Measurements from ENCODE around the gene NBEAL2. TPM values are rescaled to one million over a fixed set of nuclear protein-coding genes. Genes with fewer than 3 reads are reported as not detected.
"Not testable (repeated sequence)": the region's sequence is repeated elsewhere in the genome, so short reads cannot be mapped to it uniquely, and the experiment has no call there.

NBEAL2 gene
- total and polyA plus RNA-seq, 4 donors: 10.2 to 22.1 (median 16.4) TPM

GRCh38 chr3:46960081-46960701 lies 19.3 kb upstream of the NBEAL2 start:
- Histone ChIP-seq H3K36me3 (ENCODE audit: control insufficient read depth, insufficient read depth, low read length) (peaks cover 3% of the 10 kb centered on the region), H3K4me3 (ENCODE audit: low read depth, low read length) (no peak overlapping the region), H3K27ac (ENCODE audit: low read depth, low read length) (peak overlapping the region; percentile 52), H3K9me3 (ENCODE audit: control insufficient read depth, insufficient read depth, low read length) (no peaks in the 10 kb centered on the region), H3K4me1 (ENCODE audit: control insufficient read depth, insufficient read depth, low read length) (peaks cover 34% of the 10 kb centered on the region), H3K27me3 (ENCODE audit: control insufficient read depth, insufficient read depth, low read length) (no peaks in the 10 kb centered on the region)
- peak in 4 of 6 donors; percentile 35 to 80 (median 55) for DNase-seq (ENCODE audit: low read depth in 4 of 6, low spot score in 6 of 6)
- 15% methylated on average over 4 of the region's 4 CpGs for WGBS (ENCODE audit: insufficient coverage)

GRCh38 chr3:46960835-46961234 lies 18.6 kb upstream of the NBEAL2 start:
- Histone ChIP-seq H3K4me1 (ENCODE audit: control insufficient read depth, insufficient read depth, low read length) (peaks cover 34% of the 10 kb centered on the region), H3K27ac (ENCODE audit: low read depth, low read length) (peak overlapping the region; percentile 52), H3K4me3 (ENCODE audit: low read depth, low read length) (no peak overlapping the region)

GRCh38 chr3:46962427-46962826 lies 17.0 kb upstream of the NBEAL2 start:
- H3K36me3 ChIP-seq (ENCODE audit: control insufficient read depth, insufficient read depth, low read length): peaks cover 17% of the 10 kb centered on the region
- H3K4me1 ChIP-seq (ENCODE audit: control insufficient read depth, insufficient read depth, low read length): peaks cover 29% of the 10 kb centered on the region
- no peak overlapping the region for H3K27ac ChIP-seq (ENCODE audit: low read depth, low read length)
- no peak for DNase-seq (ENCODE audit: low read depth in 4 of 6, low spot score in 6 of 6)
- no peaks in the 10 kb centered on the region for H3K27me3 ChIP-seq (ENCODE audit: control insufficient read depth, insufficient read depth, low read length)
- no peak overlapping the region for H3K4me3 ChIP-seq (ENCODE audit: low read depth, low read length)
- no peaks in the 10 kb centered on the region for H3K9me3 ChIP-seq (ENCODE audit: control insufficient read depth, insufficient read depth, low read length)
- no CpG with 5 or more reads among the region's 1 CpG for WGBS (ENCODE audit: insufficient coverage)

More at GRCh38 chr3:46960835-46961234, 18.6 kb upstream of the NBEAL2 start:
- no CpG with 5 or more reads among the region's 1 CpG for WGBS (ENCODE audit: insufficient coverage)
- no peak for DNase-seq (ENCODE audit: low read depth in 4 of 6, low spot score in 6 of 6)
- Histone ChIP-seq H3K27me3 (ENCODE audit: control insufficient read depth, insufficient read depth, low read length) (no peaks in the 10 kb centered on the region), H3K9me3 (ENCODE audit: control insufficient read depth, insufficient read depth, low read length) (no peaks in the 10 kb centered on the region), H3K36me3 (ENCODE audit: control insufficient read depth, insufficient read depth, low read length) (peaks cover 9% of the 10 kb centered on the region)

GRCh38 chr3:46962990-46963389 lies 16.5 kb upstream of the NBEAL2 start:
- Histone ChIP-seq H3K27ac (ENCODE audit: low read depth, low read length) (no peak overlapping the region), H3K9me3 (ENCODE audit: control insufficient read depth, insufficient read depth, low read length) (no peaks in the 10 kb centered on the region), H3K4me3 (ENCODE audit: low read depth, low read length) (no peak overlapping the region), H3K36me3 (ENCODE audit: control insufficient read depth, insufficient read depth, low read length) (peaks cover 17% of the 10 kb centered on the region), H3K4me1 (ENCODE audit: control insufficient read depth, insufficient read depth, low read length) (peaks cover 29% of the 10 kb centered on the region), H3K27me3 (ENCODE audit: control insufficient read depth, insufficient read depth, low read length) (no peaks in the 10 kb centered on the region)
- DNase-seq (ENCODE audit: low read depth in 4 of 6, low spot score in 6 of 6): no peak
- no CpG with 5 or more reads among the region's 1 CpG for WGBS (ENCODE audit: insufficient coverage)

GRCh38 chr3:46964038-46964590 lies 15.4 kb upstream of the NBEAL2 start:
- H3K27me3 ChIP-seq (ENCODE audit: control insufficient read depth, insufficient read depth, low read length); DNase-seq (ENCODE audit: low read depth in 4 of 6, low spot score in 6 of 6); H3K9me3 ChIP-seq (ENCODE audit: control insufficient read depth, insufficient read depth, low read length); H3K4me3 ChIP-seq (ENCODE audit: low read depth, low read length); H3K27ac ChIP-seq (ENCODE audit: low read depth, low read length): not testable (repeated sequence)
- WGBS (ENCODE audit: insufficient coverage): 96% methylated on average over 19 of the region's 36 CpGs
- Histone ChIP-seq H3K4me1 (ENCODE audit: control insufficient read depth, insufficient read depth, low read length) (peaks cover 28% of the 10 kb centered on the region), H3K36me3 (ENCODE audit: control insufficient read depth, insufficient read depth, low read length) (peaks cover 17% of the 10 kb centered on the region)

- Histone ChIP-seq H3K4me3 (ENCODE audit: low read depth, low read length) (no peak overlapping the region), H3K27ac (ENCODE audit: low read depth, low read length) (no peak overlapping the region), H3K36me3 (ENCODE audit: control insufficient read depth, insufficient read depth, low read length) (peaks cover 17% of the 10 kb centered on the region), H3K27me3 (ENCODE audit: control insufficient read depth, insufficient read depth, low read length) (no peaks in the 10 kb centered on the region), H3K9me3 (ENCODE audit: control insufficient read depth, insufficient read depth, low read length) (no peaks in the 10 kb centered on the region), H3K4me1 (ENCODE audit: control insufficient read depth, insufficient read depth, low read length) (peaks cover 24% of the 10 kb centered on the region)
- DNase-seq (ENCODE audit: low read depth in 4 of 6, low spot score in 6 of 6): no peak
- WGBS (ENCODE audit: insufficient coverage): 94% methylated on average over 4 of the region's 6 CpGs
Observed at GRCh38 chr3:46965151-46965550, 14.3 kb upstream of the NBEAL2 start.

- Histone ChIP-seq H3K36me3 (ENCODE audit: control insufficient read depth, insufficient read depth, low read length) (peaks cover 14% of the 10 kb centered on the region), H3K27me3 (ENCODE audit: control insufficient read depth, insufficient read depth, low read length) (no peaks in the 10 kb centered on the region), H3K4me1 (ENCODE audit: control insufficient read depth, insufficient read depth, low read length) (peaks cover 23% of the 10 kb centered on the region), H3K27ac (ENCODE audit: low read depth, low read length) (no peak overlapping the region), H3K9me3 (ENCODE audit: control insufficient read depth, insufficient read depth, low read length) (no peaks in the 10 kb centered on the region), H3K4me3 (ENCODE audit: low read depth, low read length) (no peak overlapping the region)
- no peak for DNase-seq (ENCODE audit: low read depth in 4 of 6, low spot score in 6 of 6)
- 95% methylated on average over 5 of the region's 5 CpGs for WGBS (ENCODE audit: insufficient coverage)
Observed at GRCh38 chr3:46966811-46967210, 12.7 kb upstream of the NBEAL2 start.

- H3K27ac ChIP-seq (ENCODE audit: low read depth, low read length): no peak overlapping the region
- no peak for DNase-seq (ENCODE audit: low read depth in 4 of 6, low spot score in 6 of 6)
- peaks cover 23% of the 10 kb centered on the region for H3K4me1 ChIP-seq (ENCODE audit: control insufficient read depth, insufficient read depth, low read length)
Observed at GRCh38 chr3:46968783-46969428, 10.6 kb upstream of the NBEAL2 start.

GRCh38 chr3:46970391-46971091 lies 8.9 kb upstream of the NBEAL2 start:
- Histone ChIP-seq H3K9me3 (ENCODE audit: control insufficient read depth, insufficient read depth, low read length) (no peaks in the 10 kb centered on the region), H3K27me3 (ENCODE audit: control insufficient read depth, insufficient read depth, low read length) (no peaks in the 10 kb centered on the region), H3K4me1 (ENCODE audit: control insufficient read depth, insufficient read depth, low read length) (peaks cover 30% of the 10 kb centered on the region), H3K4me3 (ENCODE audit: low read depth, low read length) (no peak overlapping the region), H3K36me3 (ENCODE audit: control insufficient read depth, insufficient read depth, low read length) (peaks cover 11% of the 10 kb centered on the region), H3K27ac (ENCODE audit: low read depth, low read length) (no peak overlapping the region)
- 54% methylated on average over 3 of the region's 3 CpGs for WGBS (ENCODE audit: insufficient coverage)
- peak in 1 of 6 donors; percentile 40 for DNase-seq (ENCODE audit: low read depth in 4 of 6, low spot score in 6 of 6)

More at GRCh38 chr3:46968783-46969428, 10.6 kb upstream of the NBEAL2 start:
- Histone ChIP-seq H3K9me3 (ENCODE audit: control insufficient read depth, insufficient read depth, low read length) (no peaks in the 10 kb centered on the region), H3K36me3 (ENCODE audit: control insufficient read depth, insufficient read depth, low read length) (peaks cover 14% of the 10 kb centered on the region), H3K27me3 (ENCODE audit: control insufficient read depth, insufficient read depth, low read length) (no peaks in the 10 kb centered on the region), H3K4me3 (ENCODE audit: low read depth, low read length) (no peak overlapping the region)
- WGBS (ENCODE audit: insufficient coverage): 64% methylated on average over 6 of the region's 9 CpGs

Measured in spinal cord (tissue), 10 donors.